Transverse colon (tissue), 4 donors: ENCODE measurements around the gene DEGS2. TPM values are rescaled to one million over a fixed set of nuclear protein-coding genes. Genes with fewer than 3 reads are reported as not detected.

ENCODE experiments used
- DNase-seq: peaks from one replicate; pipeline ENCODE4 v3.0.0-alpha.2; 2019
- H3K27ac ChIP-seq, 4 donors: fragments of 200-600 bp; sonication (generic); 2 replicates each; pipeline ENCODE4 v1.5.1; 2016 to 2018; ENCODE audit warnings: inconsistent platforms in 4 of 4
- H3K27me3 ChIP-seq: fragments of 200-600 bp; sonication (generic); 2 replicates; pipeline ENCODE4 v1.5.1; 2017; ENCODE audit warnings: inconsistent platforms
- H3K36me3 ChIP-seq, 4 donors: fragments of 200-600 bp; sonication (generic); 2 replicates each; pipeline ENCODE4 v1.5.1; 2017 to 2019; ENCODE audit warnings: inconsistent platforms in 4 of 4
- H3K4me1 ChIP-seq, 4 donors: fragments of 200-600 bp; sonication (generic); 2 replicates each; pipeline ENCODE4 v1.5.1; 2017 to 2020; ENCODE audit warnings: inconsistent platforms in 4 of 4
- H3K4me3 ChIP-seq, 4 donors: fragments of 200-600 bp; sonication (generic); 1 replicate in 1 of 4; 2 replicates in 3 of 4; pipeline versions ENCODE4 v1.5.1 to v1.6.1; 2017 to 2019; ENCODE audit warnings: inconsistent platforms in 4 of 4
- H3K9me3 ChIP-seq, 2 donors: fragments of 200-600 bp; sonication (generic); 2 replicates each; pipeline ENCODE4 v1.5.1; 2017 to 2019; ENCODE audit warnings: inconsistent platforms in 2 of 2
- CTCF ChIP-seq, 5 experiments: fragments of 200-600 bp in 3 of 5; fragments of 450-650 bp in 2 of 5; sonication (generic) in 3 of 5; IDR thresholded peaks; 1 replicate in 2 of 5; 2 replicates in 3 of 5; pipeline ENCODE4 v1.5.1; 2016 to 2017; ENCODE audit warnings: antibody characterized with exemption in 5 of 5, inconsistent platforms in 3 of 5, mild to moderate bottlenecking in 2 of 5, moderate library complexity in 1 of 5
- EP300 ChIP-seq: sonication (generic); formaldehyde crosslinking; IDR thresholded peaks from one replicate; pipeline ENCODE4 v1.6.1; 2017; ENCODE audit warnings: antibody characterized with exemption, low read depth
- POLR2A ChIP-seq: fragments of 450-650 bp; IDR thresholded peaks from one replicate; pipeline ENCODE4 v1.6.1; 2016; ENCODE audit warnings: antibody characterized with exemption, mild to moderate bottlenecking, moderate library complexity
- POLR2AphosphoS5 ChIP-seq, 3 donors: sonication (generic); formaldehyde crosslinking; IDR thresholded peaks; one replicate each; pipeline ENCODE4 v1.6.1; 2016; ENCODE audit warnings: antibody characterized with exemption in 3 of 3
- WGBS, 2 donors: methylation state at CpG; one replicate each; pipeline ENCODE4 v1.1.5; 2018; ENCODE audit warnings: low coverage in 1 of 2; 5-methylcytosine and 5-hydroxymethylcytosine counted together
- in situ Hi-C, 4 donors: fragments of 200-750 bp; cut with MboI; loops; one replicate each; pipeline versions ENCODE4 v1.15.0 to v1.15.1; 2017; ENCODE audit warnings: low sequenced_read_pairs in 3 of 4, low pct_ligation_motif_present in 1 of 4, low pct_unique_long_range_greater_than_20kb in 1 of 4
- intact Hi-C: fragments of 100-400 bp; cut with DNase I; formaldehyde crosslinking; loops from one replicate; pipeline ENCODE4 v1.15.1; 2023; ENCODE audit warnings: low total_unique reads
- total RNA-seq, 4 donors: library from RNA; depleted of rRNA; stranded (reverse); fragments of >200 nt; gene quantifications; one replicate each; pipeline ENCODE4 v1.1.0, GENCODE V29; 2016

The DEGS2 gene
- total RNA-seq, 4 donors from 2014 or later = 4.9 to 33.2 (median 23.7) TPM

DNA sequence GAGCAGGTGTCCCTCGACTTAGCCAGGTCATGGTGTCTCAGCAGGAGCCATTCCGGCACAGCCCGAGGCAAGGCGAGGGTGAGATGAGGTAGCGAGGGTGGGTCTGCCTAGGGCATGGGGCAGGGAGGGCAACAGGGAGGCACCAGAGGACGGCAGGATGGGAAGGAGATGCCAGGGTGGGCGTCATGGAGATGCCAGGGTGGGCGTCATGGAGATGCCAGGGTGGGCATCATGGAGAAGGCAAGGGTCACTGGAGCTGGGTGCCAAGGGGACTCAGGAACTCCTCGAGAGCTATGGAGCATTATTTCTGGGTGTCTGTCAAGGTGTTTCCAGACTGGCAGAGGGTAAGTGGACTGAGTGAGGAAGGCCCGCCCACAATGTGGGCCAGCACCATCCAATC, 7.4 kb downstream of the DEGS2 start:
- no peaks in the 10 kb centered on the region for H3K36me3 ChIP-seq
- 86% methylated on average over 10 of the region's 10 CpGs; no CpG with 5 or more reads in 1 of the 2 donors for WGBS, 2 donors
- in situ Hi-C loops = no loop called here
- H3K4me3 ChIP-seq = no peak overlapping the region
- TF ChIP-seq EP300 (no peak), POLR2A (no peak), POLR2AphosphoS5 (IDR thresholded peaks at IDR 0.05) (no peak), CTCF (IDR thresholded peaks at IDR 0.05) (no peak)
- intact Hi-C loops = no loop called here
- DNase-seq = no peak
- no peaks in the 10 kb centered on the region for H3K27me3 ChIP-seq
- H3K9me3 ChIP-seq = peaks cover 0 to 5% of the 10 kb centered on the region in 2 donors
- no peak overlapping the region for H3K27ac ChIP-seq
- peaks cover 15 to 59% (median 55%) of the 10 kb centered on the region in 4 donors for H3K4me1 ChIP-seq

DNA sequence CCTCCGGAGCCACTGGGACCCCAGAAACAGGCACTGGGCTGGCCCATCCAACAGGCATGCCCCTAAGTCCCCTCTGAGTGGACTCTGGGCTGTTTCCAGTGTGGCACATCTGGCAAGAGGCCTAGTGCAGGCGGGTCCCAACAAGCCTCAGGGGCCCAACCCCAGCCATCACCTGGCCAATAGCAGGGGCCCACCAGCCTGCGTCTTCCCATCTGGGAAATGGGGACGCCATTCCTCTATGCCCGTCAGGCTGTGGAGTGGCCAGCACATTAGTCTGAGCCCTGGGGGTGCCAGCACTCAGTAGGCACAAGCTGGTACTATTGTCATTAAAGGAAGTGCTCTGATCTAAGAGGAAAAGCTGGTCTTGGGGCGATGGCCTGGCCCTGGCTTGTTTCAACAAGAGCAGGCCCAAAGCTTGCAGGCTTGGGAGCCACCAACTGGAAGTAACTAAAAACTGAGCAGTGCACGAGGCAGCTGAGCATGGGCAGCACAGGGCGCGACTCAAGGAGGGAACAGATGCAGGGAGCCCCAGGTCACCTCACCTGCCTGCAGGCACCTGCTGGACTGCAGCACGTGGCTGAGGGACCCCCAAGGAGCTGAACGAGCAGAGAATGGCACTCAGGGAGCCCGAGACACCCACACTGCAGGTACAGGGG, 8.4 kb downstream of the DEGS2 start:
- no peak for DNase-seq
- peak overlapping the region; percentile 72 to 79 (median 73) for H3K27ac ChIP-seq

GRCh38 chr14:100149851-100150611, 9.4 kb downstream of the DEGS2 start:
- peak; percentile 78 for DNase-seq
- peak in 2 of 3 donors; percentile 15 to 38 for TF ChIP-seq POLR2AphosphoS5 (IDR thresholded peaks at IDR 0.05)
- no peak for TF ChIP-seq POLR2A
- WGBS, 2 donors = 15 to 40% methylated on average over 4 to 13 of the region's 21 CpGs
- in situ Hi-C loops = no loop called here
- H3K27ac ChIP-seq = peak overlapping the region; percentile 72 to 79 (median 73)
- peaks cover 0 to 5% of the 10 kb centered on the region in 2 donors for H3K9me3 ChIP-seq
- intact Hi-C loops = no loop called here
- H3K4me3 ChIP-seq = no peak overlapping the region
- H3K4me1 ChIP-seq = peaks cover 22 to 59% (median 58%) of the 10 kb centered on the region in 4 donors
- no peaks in the 10 kb centered on the region for H3K27me3 ChIP-seq
- no peaks in the 10 kb centered on the region for H3K36me3 ChIP-seq

More for the DNA sequence above, 8.4 kb downstream of the DEGS2 start:
- WGBS, 2 donors = 36 to 71% methylated on average over 6 to 9 of the region's 12 CpGs
- Histone ChIP-seq H3K27me3 (no peaks in the 10 kb centered on the region), H3K4me1 (peaks cover 17 to 59% (median 55%) of the 10 kb centered on the region in 4 donors), H3K9me3 (peaks cover 0 to 5% of the 10 kb centered on the region in 2 donors), H3K36me3 (no peaks in the 10 kb centered on the region), H3K4me3 (no peak overlapping the region)
- intact Hi-C loops = no loop called here
- no peak for TF ChIP-seq EP300
- no peak for TF ChIP-seq CTCF (IDR thresholded peaks at IDR 0.05)
- no peak for TF ChIP-seq POLR2A
- TF ChIP-seq POLR2AphosphoS5 (IDR thresholded peaks at IDR 0.05) = no peak
- in situ Hi-C loops = no loop called here

DNA sequence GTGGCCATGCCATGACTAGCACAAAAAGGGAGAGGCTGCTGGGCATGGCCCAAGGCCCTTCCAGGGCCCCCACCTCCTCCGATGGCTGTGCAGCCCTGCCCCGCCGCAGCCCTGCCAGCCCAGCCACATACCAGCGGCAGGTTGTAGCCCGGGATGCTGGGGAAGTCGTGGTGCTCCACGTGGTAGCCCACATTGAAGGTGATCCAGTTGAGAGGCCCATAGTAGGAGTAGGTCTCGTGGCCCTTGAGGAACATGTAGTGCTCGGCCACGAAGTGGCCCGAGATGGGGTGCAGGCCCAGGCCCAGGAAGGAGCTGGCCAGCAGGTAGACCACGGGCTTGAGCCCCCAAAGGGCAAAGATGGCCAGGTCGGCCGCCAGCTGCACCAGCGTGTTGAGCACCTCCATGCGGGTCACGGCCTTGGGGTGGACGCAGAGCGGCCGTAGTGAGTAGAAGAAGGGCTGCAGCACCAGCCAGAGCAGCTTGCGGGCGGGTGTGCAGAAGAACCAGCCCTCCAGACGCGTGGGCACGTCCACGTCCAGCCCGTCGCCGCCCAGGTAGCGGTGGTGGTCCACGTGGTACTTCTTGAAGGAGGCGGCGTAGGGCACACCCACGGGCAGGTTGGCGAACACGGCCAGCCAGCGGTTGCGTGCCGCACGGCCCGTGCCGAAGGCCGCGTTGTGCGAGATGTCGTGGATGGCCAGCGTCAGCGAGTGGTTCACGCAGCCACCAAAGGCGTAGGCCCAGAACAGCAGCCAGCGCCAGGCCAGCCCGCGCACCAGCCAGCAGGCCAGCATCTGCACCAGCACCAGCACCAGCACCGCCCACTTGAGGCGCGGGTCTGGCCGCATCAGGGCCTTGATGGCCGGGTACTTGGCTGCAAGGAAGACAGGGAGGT, 10.4 kb downstream of the DEGS2 start:
- Histone ChIP-seq H3K9me3 (no peaks in the 10 kb centered on the region), H3K4me3 (no peak overlapping the region), H3K27ac (peak overlapping the region in 3 of 4 donors; percentile 74 to 86 (median 86)), H3K36me3 (no peaks in the 10 kb centered on the region), H3K27me3 (no peaks in the 10 kb centered on the region), H3K4me1 (peaks cover 29 to 68% (median 67%) of the 10 kb centered on the region in 4 donors)
- DNase-seq = no peak
- TF ChIP-seq EP300 (no peak), CTCF (IDR thresholded peaks at IDR 0.05) (no peak), POLR2AphosphoS5 (IDR thresholded peaks at IDR 0.05) (no peak), POLR2A (no peak)
- intact Hi-C loops = no loop called here
- WGBS, 2 donors = 94% methylated on average over 58 of the region's 58 CpGs; no CpG with 5 or more reads in 1 of the 2 donors
- in situ Hi-C loops = no loop called here
